Keratinocyte (primary cell): ENCODE measurements around the gene BICD1. TPM values are rescaled to one million over a fixed set of nuclear protein-coding genes. Genes with fewer than 3 reads are reported as not detected.

Source experiments
- DNase-seq: peaks from one replicate; pipeline ENCODE4 v3.0.0-alpha.2; 2011; ENCODE audit warnings: low read depth, missing footprints, low spot score
- FAIRE-seq: peaks from 2 replicates; lab custom pipeline; 2011; peaks lifted over from hg19 to GRCh38; lab: Jason Lieb, UNC
- H2AFZ ChIP-seq: 2 replicates; pipeline ENCODE4 v1.6.0; 2012; ENCODE audit warnings: low read length, control low read depth, inconsistent platforms; ENCODE audit not compliant: control insufficient read depth
- H3K27ac ChIP-seq: 2 replicates; pipeline ENCODE4 v1.5.1; 2011; ENCODE audit warnings: low read length; ENCODE audit not compliant: control insufficient read depth, insufficient read depth
- H3K27me3 ChIP-seq: 3 replicates; pipeline ENCODE4 v1.6.0; 2011; ENCODE audit warnings: low read length; ENCODE audit not compliant: control insufficient read depth, insufficient read depth; ENCODE audit errors: extremely low read depth
- H3K36me3 ChIP-seq, 2 experiments: 2 replicates in 1 of 2; 3 replicates in 1 of 2; pipeline ENCODE4 v1.5.1; 2011; ENCODE audit warnings: low read length in 2 of 2, mild to moderate bottlenecking in 1 of 2; ENCODE audit not compliant: control insufficient read depth in 2 of 2, insufficient read depth in 2 of 2; ENCODE audit errors: extremely low read depth in 1 of 2
- H3K4me1 ChIP-seq: 3 replicates; pipeline ENCODE4 v1.5.1; 2011; ENCODE audit warnings: low read length; ENCODE audit not compliant: control insufficient read depth, insufficient read depth; ENCODE audit errors: extremely low read depth
- H3K4me2 ChIP-seq: 3 replicates; pipeline ENCODE4 v1.6.0; 2011; ENCODE audit warnings: low read depth, low read length; ENCODE audit not compliant: control insufficient read depth, insufficient read depth; ENCODE audit errors: extremely low read depth
- H3K4me3 ChIP-seq, 3 experiments: fragments of 200-600 bp in 1 of 3; sonication (generic) in 1 of 3; 2 replicates in 2 of 3; 3 replicates in 1 of 3; pipeline ENCODE4 v1.5.1; 2011 to 2016; ENCODE audit warnings: low read length in 3 of 3, mild to moderate bottlenecking in 3 of 3, control low read depth in 2 of 3, inconsistent platforms in 1 of 3, low read depth in 1 of 3, mixed read lengths in 1 of 3, mixed run types in 1 of 3, moderate library complexity in 1 of 3; ENCODE audit not compliant: control insufficient read depth in 2 of 3, insufficient read depth in 2 of 3; ENCODE audit errors: extremely low read depth in 1 of 3
- H3K79me2 ChIP-seq: 2 replicates; pipeline ENCODE4 v1.6.0; 2012; ENCODE audit warnings: low read length; ENCODE audit not compliant: control insufficient read depth, insufficient read depth
- H3K9ac ChIP-seq: 3 replicates; pipeline ENCODE4 v1.6.0; 2011; ENCODE audit warnings: low read length; ENCODE audit not compliant: control insufficient read depth, insufficient read depth; ENCODE audit errors: extremely low read depth
- H3K9me1 ChIP-seq: 3 replicates; pipeline ENCODE4 v1.6.0; 2011; ENCODE audit warnings: low read length; ENCODE audit not compliant: control insufficient read depth, insufficient read depth; ENCODE audit errors: extremely low read depth
- H3K9me3 ChIP-seq: 2 replicates; pipeline ENCODE4 v1.5.1; 2012; ENCODE audit warnings: low read depth, low read length; ENCODE audit not compliant: control insufficient read depth
- H4K20me1 ChIP-seq: 3 replicates; pipeline ENCODE4 v1.6.0; 2011; ENCODE audit warnings: low read length; ENCODE audit not compliant: control insufficient read depth, insufficient read depth; ENCODE audit errors: extremely low read depth
- CTCF ChIP-seq, 3 experiments: IDR thresholded peaks in 1 of 3; conservative IDR thresholded peaks in 1 of 3; optimal IDR thresholded peaks in 1 of 3; 2 replicates in 2 of 3; 3 replicates in 1 of 3; pipeline versions ENCODE3 to v1.5.1; 2011; ENCODE audit warnings: low read length in 3 of 3, mild to moderate bottlenecking in 3 of 3, moderate library complexity in 2 of 3, control low read depth in 1 of 3, inconsistent platforms in 1 of 3; ENCODE audit not compliant: insufficient read depth in 2 of 3; ENCODE audit errors: extremely low read depth in 1 of 3
- EZH2 ChIP-seq: IDR thresholded peaks from one replicate; pipeline ENCODE4 v1.6.1; 2012; ENCODE audit warnings: inconsistent platforms, mild to moderate bottlenecking, low read length, moderate library complexity
- dilution Hi-C: fragments of 300-500 bp; cut with MboI; formaldehyde crosslinking; loops from one replicate; pipeline ENCODE4 v1.7.0; 2020; ENCODE audit warnings: low sequenced_read_pairs; ENCODE audit not compliant: extremely low pct_ligation_motif_present
- polyA plus RNA-seq, 5 experiments: library from polyadenylated mRNA; depleted of rRNA in 3 of 5; stranded (reverse) in 3 of 5; stranded (forward) in 1 of 5; unstranded in 1 of 5; fragments of >200 nt; gene quantifications; 1 replicate in 1 of 5; 2 replicates in 3 of 5; 3 replicates in 1 of 5; pipeline versions ENCODE4 v1.2.1 to v1.2.3, GENCODE V29; 2011 to 2012; ENCODE audit warnings: missing spikeins in 2 of 5, low read depth in 1 of 5, low replicate concordance in 1 of 5

Gene BICD1
- polyA plus RNA-seq, 1 donor (not counting 4 experiments of a cell fraction or from before 2014, with no cell fraction given): 10.2 TPM

GRCh38 chr12:32353540-32353939, 246.9 kb downstream of the BICD1 start:
- Histone ChIP-seq H3K4me3 (no peak overlapping the region), H3K79me2 (no peaks in the 10 kb centered on the region), H3K9ac (no peak overlapping the region), H2AFZ (no peak overlapping the region), H3K4me1 (no peaks in the 10 kb centered on the region), H3K9me3 (no peaks in the 10 kb centered on the region), H3K27ac (no peak overlapping the region), H3K9me1 (no peaks in the 10 kb centered on the region), H4K20me1 (no peaks in the 10 kb centered on the region), H3K36me3 (peaks cover 0 to 2% of the 10 kb centered on the region in 2 experiments), H3K4me2 (no peak overlapping the region), H3K27me3 (no peaks in the 10 kb centered on the region)
- dilution Hi-C loops: no loop called here
- FAIRE-seq (no peak), DNase-seq (no peak)
- no peak for TF ChIP-seq CTCF (optimal IDR thresholded peaks at IDR 0.05 in 1 of 3, IDR thresholded peaks at IDR 0.05 in 1 of 3, conservative IDR thresholded peaks at IDR 0.05 in 1 of 3; ENCODE audit: extremely low read depth in 1 of 3, insufficient read depth in 2 of 3, low read length in 3 of 3)
- TF ChIP-seq EZH2: no peak

- Histone ChIP-seq H3K4me3 (no peak overlapping the region), H3K9me3 (no peaks in the 10 kb centered on the region)
- FAIRE-seq: no peak
Observed at GRCh38 chr12:32357601-32358249, 251.1 kb downstream of the BICD1 start.

More at GRCh38 chr12:32357601-32358249, 251.1 kb downstream of the BICD1 start:
- no peak for TF ChIP-seq CTCF (optimal IDR thresholded peaks at IDR 0.05 in 1 of 3, IDR thresholded peaks at IDR 0.05 in 1 of 3, conservative IDR thresholded peaks at IDR 0.05 in 1 of 3; ENCODE audit: extremely low read depth in 1 of 3, insufficient read depth in 2 of 3, low read length in 3 of 3)
- no peak for TF ChIP-seq EZH2
- Histone ChIP-seq H4K20me1 (no peaks in the 10 kb centered on the region), H3K36me3 (peaks cover 0 to 2% of the 10 kb centered on the region in 2 experiments), H3K79me2 (no peaks in the 10 kb centered on the region), H3K9ac (no peak overlapping the region), H3K27me3 (no peaks in the 10 kb centered on the region), H3K4me2 (no peak overlapping the region), H3K4me1 (no peaks in the 10 kb centered on the region), H3K27ac (no peak overlapping the region), H3K9me1 (no peaks in the 10 kb centered on the region), H2AFZ (no peak overlapping the region)
- DNase-seq: no peak
- dilution Hi-C loops: no loop called here
